ENCODE data around the gene SLC6A11.

The SLC6A11 gene

GRCh38 chr3:10928407-10928960 lies 112.5 kb downstream of the SLC6A11 start:
- no peaks in the 10 kb centered on the region for H3K36me3 ChIP-seq
- no peak overlapping the region for H3K4me3 ChIP-seq (ENCODE audit: low read depth, low read length)
- no peak for DNase-seq
- no peak for TF ChIP-seq CTCF (IDR thresholded peaks at IDR 0.05; ENCODE audit: low read depth, low read length)
- no peaks in the 10 kb centered on the region for H3K9me3 ChIP-seq
- no peaks in the 10 kb centered on the region for H3K4me1 ChIP-seq
- no peaks in the 10 kb centered on the region for H3K27me3 ChIP-seq

GRCh38 chr3:10928961-10929471 lies 113.0 kb downstream of the SLC6A11 start:
- Histone ChIP-seq H3K9me3 (no peaks in the 10 kb centered on the region), H3K4me1 (no peaks in the 10 kb centered on the region), H3K36me3 (no peaks in the 10 kb centered on the region), H3K27me3 (no peaks in the 10 kb centered on the region), H3K4me3 (ENCODE audit: low read depth, low read length) (no peak overlapping the region)
- DNase-seq: no peak
- no peak for TF ChIP-seq CTCF (IDR thresholded peaks at IDR 0.05; ENCODE audit: low read depth, low read length)

- no peaks in the 10 kb centered on the region for H3K27me3 ChIP-seq
- no peak for TF ChIP-seq CTCF (IDR thresholded peaks at IDR 0.05; ENCODE audit: low read depth, low read length)
- H3K9me3 ChIP-seq: no peaks in the 10 kb centered on the region
- DNase-seq: no peak
- no peaks in the 10 kb centered on the region for H3K4me1 ChIP-seq
- no peak overlapping the region for H3K4me3 ChIP-seq (ENCODE audit: low read depth, low read length)
- no peaks in the 10 kb centered on the region for H3K36me3 ChIP-seq
Observed at GRCh38 chr3:10929978-10930665, 114.1 kb downstream of the SLC6A11 start.

GRCh38 chr3:10930666-10931040 lies 114.6 kb downstream of the SLC6A11 start:
- no peak for DNase-seq
- Histone ChIP-seq H3K27me3 (no peaks in the 10 kb centered on the region), H3K9me3 (no peaks in the 10 kb centered on the region), H3K4me1 (no peaks in the 10 kb centered on the region), H3K36me3 (no peaks in the 10 kb centered on the region), H3K4me3 (ENCODE audit: low read depth, low read length) (no peak overlapping the region)
- TF ChIP-seq CTCF (IDR thresholded peaks at IDR 0.05; ENCODE audit: low read depth, low read length): no peak

- H3K4me1 ChIP-seq: no peaks in the 10 kb centered on the region
- no peaks in the 10 kb centered on the region for H3K36me3 ChIP-seq
- no peak overlapping the region for H3K4me3 ChIP-seq (ENCODE audit: low read depth, low read length)
- H3K9me3 ChIP-seq: no peaks in the 10 kb centered on the region
- no peak for TF ChIP-seq CTCF (IDR thresholded peaks at IDR 0.05; ENCODE audit: low read depth, low read length)
- no peaks in the 10 kb centered on the region for H3K27me3 ChIP-seq
- DNase-seq: no peak
Observed at GRCh38 chr3:10932596-10932995, 116.6 kb downstream of the SLC6A11 start.

- no peaks in the 10 kb centered on the region for H3K4me1 ChIP-seq
- no peaks in the 10 kb centered on the region for H3K36me3 ChIP-seq
- H3K27me3 ChIP-seq: no peaks in the 10 kb centered on the region
- no peak overlapping the region for H3K4me3 ChIP-seq (ENCODE audit: low read depth, low read length)
- H3K9me3 ChIP-seq: no peaks in the 10 kb centered on the region
- DNase-seq: no peak
- TF ChIP-seq CTCF (IDR thresholded peaks at IDR 0.05; ENCODE audit: low read depth, low read length): no peak
Observed at GRCh38 chr3:10933021-10933420, 117.0 kb downstream of the SLC6A11 start.

Data from BE2C (cell line).